Femur (tissue), 1 donor: Measurements from ENCODE around the gene TTC13.
A peak's percentile ranks its signal among the peaks of the same experiment; 100 is the strongest.
"Not testable (repeated sequence)": the region's sequence is repeated elsewhere in the genome, so short reads cannot be mapped to it uniquely, and the experiment has no call there.

ENCODE experiments used
- DNase-seq: peaks from one replicate; pipeline ENCODE4 v3.0.0-alpha.2; 2017

The TTC13 gene

GRCh38 chr1:230986976-230987375 lies 8.3 kb upstream of the TTC13 start:
- DNase-seq: no peak

- no peak for DNase-seq
These were observed 7.0 kb upstream of the TTC13 start for GRCh38 chr1:230985711-230986110.

GRCh38 chr1:230984622-230985515 lies 6.2 kb upstream of the TTC13 start:
- not testable (repeated sequence) for DNase-seq

- DNase-seq: no peak
These were observed 5.2 kb upstream of the TTC13 start for GRCh38 chr1:230983811-230984210.

- no peak for DNase-seq
These were observed 4.0 kb upstream of the TTC13 start for GRCh38 chr1:230982696-230983095.

- DNase-seq: no peak
These were observed 1.3 kb upstream of the TTC13 start for GRCh38 chr1:230979952-230980351.

- DNase-seq: no peak
These were observed 692 bp upstream of the TTC13 start for GRCh38 chr1:230979389-230979716.

GRCh38 chr1:230977761-230978490 lies 735 bp downstream of the TTC13 start:
- DNase-seq: peak; percentile 34

- no peak for DNase-seq
These were observed 1.6 kb downstream of the TTC13 start for GRCh38 chr1:230976825-230977747.

- no peak for DNase-seq
These were observed 2.3 kb downstream of the TTC13 start for GRCh38 chr1:230976360-230976759.

- no peak for DNase-seq
These were observed 3.0 kb downstream of the TTC13 start for GRCh38 chr1:230975636-230976035.

GRCh38 chr1:230972855-230973271 lies 5.8 kb downstream of the TTC13 start:
- no peak for DNase-seq

GRCh38 chr1:230971771-230972170 lies 6.9 kb downstream of the TTC13 start:
- no peak for DNase-seq

GRCh38 chr1:230970432-230970831 lies 8.2 kb downstream of the TTC13 start:
- DNase-seq: no peak

GRCh38 chr1:230966358-230966873 lies 12.2 kb downstream of the TTC13 start:
- no peak for DNase-seq

GRCh38 chr1:230965535-230965934 lies 13.1 kb downstream of the TTC13 start:
- no peak for DNase-seq

GRCh38 chr1:230964896-230965295 lies 13.8 kb downstream of the TTC13 start:
- DNase-seq: no peak

- DNase-seq: no peak
These were observed 20.3 kb downstream of the TTC13 start for GRCh38 chr1:230958370-230958769.

GRCh38 chr1:230957580-230957989 lies 21.1 kb downstream of the TTC13 start:
- DNase-seq: no peak

GRCh38 chr1:230950404-230950803 lies 28.3 kb downstream of the TTC13 start:
- no peak for DNase-seq

GRCh38 chr1:230948903-230949302 lies 29.8 kb downstream of the TTC13 start:
- DNase-seq: no peak

GRCh38 chr1:230948301-230948700 lies 30.4 kb downstream of the TTC13 start:
- DNase-seq: no peak

GRCh38 chr1:230943048-230943593 lies 35.5 kb downstream of the TTC13 start:
- DNase-seq: no peak
